Left colon (tissue), 2 donors: ENCODE measurements around the gene SEMA4G. TPM values are rescaled to one million over a fixed set of nuclear protein-coding genes. Genes with fewer than 3 reads are reported as not detected.

Experiments
- ATAC-seq: fragments of 200-7000 bp; cut with Tn5 transposase; one replicate; pipeline ENCODE4 v1.9.1; 2020; ENCODE audit warnings: mild to moderate bottlenecking, moderate library complexity
- DNase-seq, 2 donors: peaks; one replicate each; pipeline ENCODE4 v3.0.0-alpha.2; 2020
- intact Hi-C, 2 donors: fragments of 100-400 bp; cut with DNase I in 1 of 2; cut with micrococcal nuclease in 1 of 2; formaldehyde crosslinking; loops; one replicate each; pipeline versions ENCODE4 v1.11.2 to v1.14.0; 2022; cut with DNase I, micrococcal nuclease
- total RNA-seq, 2 donors: library from RNA; stranded (reverse); fragmentation: NEBNext Ultra II Directional; extraction: Animal tissue kit (Norgen Biotek cat#: 25700); gene quantifications; one replicate each; pipeline ENCODE4 v1.2.1, GENCODE V29; 2021
- donor health status: DM: no; HTN: no; CAD: no.
- donor health status: DM: yes; HTN: yes; CAD: no.

SEMA4G gene
- total RNA-seq, 2 donors from 2014 or later, result 108 to 170 TPM

GRCh38 chr10:101000127-101000914 lies 31.0 kb downstream of the SEMA4G start:
- DNase-seq, result peak; percentile 42
- intact Hi-C loops, result no loop called here
- no peak for ATAC-seq

GRCh38 chr10:101000915-101001658 lies 31.8 kb downstream of the SEMA4G start:
- intact Hi-C loops, result no loop called here
- ATAC-seq (no peak), DNase-seq (peak; percentile 67 to 89)

GRCh38 chr10:101001659-101002035 lies 32.3 kb downstream of the SEMA4G start:
- intact Hi-C loops, result no loop called here
- no peak for ATAC-seq

GRCh38 chr10:101002456-101002855 lies 33.2 kb downstream of the SEMA4G start:
- ATAC-seq (no peak), DNase-seq (no peak)
- intact Hi-C loops, result no loop called here

More at GRCh38 chr10:101001659-101002035, 32.3 kb downstream of the SEMA4G start:
- DNase-seq, result no peak

- intact Hi-C loops, result no loop called here
- ATAC-seq, result no peak
- DNase-seq, result no peak
Observed at GRCh38 chr10:101003639-101004206, 34.4 kb downstream of the SEMA4G start.

- intact Hi-C loops, result no loop called here
- DNase-seq (no peak), ATAC-seq (no peak)
Observed at GRCh38 chr10:101005361-101005760, 36.1 kb downstream of the SEMA4G start.

GRCh38 chr10:101005869-101006567 lies 36.7 kb downstream of the SEMA4G start:
- ATAC-seq, result no peak
- intact Hi-C loops, result no loop called here
- DNase-seq, result no peak

GRCh38 chr10:101006593-101007098 lies 37.3 kb downstream of the SEMA4G start:
- DNase-seq (no peak), ATAC-seq (no peak)
- intact Hi-C loops, result no loop called here

GRCh38 chr10:101007099-101007711 lies 37.9 kb downstream of the SEMA4G start:
- DNase-seq (no peak), ATAC-seq (no peak)
- intact Hi-C loops, result no loop called here

- DNase-seq (no peak), ATAC-seq (no peak)
- intact Hi-C loops, result no loop called here
Observed at GRCh38 chr10:101007915-101008822, 38.9 kb downstream of the SEMA4G start.

GRCh38 chr10:101008823-101009423 lies 39.6 kb downstream of the SEMA4G start:
- ATAC-seq, result no peak
- no peak for DNase-seq
- intact Hi-C loops, result no loop called here

- intact Hi-C loops, result no loop called here
Observed at GRCh38 chr10:101010329-101010728, 41.0 kb downstream of the SEMA4G start.

GRCh38 chr10:101011517-101012423 lies 42.5 kb downstream of the SEMA4G start:
- DNase-seq (no peak), ATAC-seq (no peak)
- intact Hi-C loops, result no loop called here

More at GRCh38 chr10:101010329-101010728, 41.0 kb downstream of the SEMA4G start:
- DNase-seq (no peak), ATAC-seq (no peak)

GRCh38 chr10:101012525-101013364 lies 43.4 kb downstream of the SEMA4G start:
- intact Hi-C loops, result no loop called here
- ATAC-seq, result peak; percentile 87
- peak; percentile 87 to 93 for DNase-seq

GRCh38 chr10:101013365-101013825 lies 44.1 kb downstream of the SEMA4G start:
- ATAC-seq (no peak), DNase-seq (no peak)
- intact Hi-C loops, result no loop called here
